Suprapubic skin (tissue), 3 donors: ENCODE data around the gene GRIK4.

Source experiments
- CTCF ChIP-seq, 2 donors: fragments of 200-600 bp in 1 of 2; fragments of 450-650 bp in 1 of 2; sonication (generic) in 1 of 2; IDR thresholded peaks; one replicate each; pipeline ENCODE4 v1.5.1; 2016 to 2019; ENCODE audit warnings: antibody characterized with exemption in 2 of 2, mild to moderate bottlenecking in 1 of 2, moderate library complexity in 1 of 2
- POLR2A ChIP-seq, 2 donors: fragments of 450-650 bp; IDR thresholded peaks; one replicate each; pipeline ENCODE4 v1.6.1; 2017; ENCODE audit warnings: antibody characterized with exemption in 2 of 2, mild to moderate bottlenecking in 2 of 2, moderate library complexity in 2 of 2

- TF ChIP-seq POLR2A (IDR thresholded peaks at IDR 0.05), result no peak
- no peak for TF ChIP-seq CTCF (IDR thresholded peaks at IDR 0.05)
Measured at GRCh38 chr11:120710354-120711131, 199.0 kb downstream of the GRIK4 start.
